ENCODE results near the gene XPO5.

The XPO5 gene

DNA sequence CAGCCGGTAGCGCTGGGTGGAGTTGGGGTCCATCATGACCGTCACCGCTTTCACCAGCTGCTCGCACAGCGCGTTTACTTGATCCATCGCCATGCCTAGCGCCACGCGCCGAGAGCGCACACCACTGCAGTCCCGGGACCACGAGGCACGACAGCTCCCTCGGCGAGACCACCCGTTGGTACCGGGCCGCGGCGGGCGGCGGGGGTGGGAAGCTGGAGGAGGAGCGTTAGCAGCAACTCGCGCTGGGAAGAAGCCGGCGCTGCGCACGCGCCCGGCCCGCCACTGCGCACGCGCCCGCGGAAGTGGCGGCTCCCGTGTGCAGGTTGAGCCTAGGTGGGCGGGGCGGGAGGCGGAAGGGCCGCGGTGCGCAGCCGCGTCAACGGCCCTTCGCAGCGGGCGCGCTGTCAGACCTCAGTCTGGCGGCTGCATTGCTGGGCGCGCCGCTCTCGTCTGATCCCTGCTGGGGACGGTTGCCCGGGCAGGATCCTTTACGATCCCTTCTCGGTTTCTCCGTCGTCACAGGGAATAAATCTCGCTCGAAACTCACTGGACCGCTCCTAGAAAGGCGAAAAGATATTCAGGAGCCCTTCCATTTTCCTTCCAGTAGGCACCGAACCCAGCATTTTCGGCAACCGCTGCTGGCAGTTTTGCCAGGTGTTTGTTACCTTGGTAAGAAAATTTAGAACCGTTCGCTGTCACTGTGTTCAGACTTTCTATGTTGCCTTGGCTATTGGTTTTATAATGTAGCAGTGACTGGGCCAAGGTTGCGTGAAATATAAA, at the start of gene XPO5, which contains the start of gene POLH:
Gene XPO5 (minus strand): TSS at position 267 of the 780 bp plus-strand sequence. CDS start 174 bp downstream, at position 93.
Gene POLH (plus strand): TSS at position 414 of the 780 bp plus-strand sequence. CDS start 6,135 bp downstream, outside the sequence.
- H3K4me1 ChIP-seq (ENCODE audit: insufficient read depth, insufficient read length), result no peaks in the 10 kb centered on the region
- H3K36me3 ChIP-seq (ENCODE audit: insufficient read depth, insufficient read length, low read length), result peaks cover 31% of the 10 kb centered on the region
- TF ChIP-seq YY1 (IDR thresholded peaks at IDR 0.05; ENCODE audit: insufficient read depth, insufficient read length), result no peak
- no peak for TF ChIP-seq SUZ12 (IDR thresholded peaks at IDR 0.05; ENCODE audit: extremely low read depth, insufficient read depth, insufficient read length)
- no peak for TF ChIP-seq ZNF274 (IDR thresholded peaks at IDR 0.05; ENCODE audit: low read depth, low read length)
- no peaks in the 10 kb centered on the region for H3K27me3 ChIP-seq (ENCODE audit: insufficient read depth, insufficient read length)
- DNase-seq (ENCODE audit: low read depth, low spot score), result peak; percentile 77
- peak within 1 kb of the TSS; percentile 95 for H3K4me3 ChIP-seq (ENCODE audit: insufficient read length, low read depth)
- peak within 1 kb of the TSS; percentile 98 for H3K9ac ChIP-seq (ENCODE audit: insufficient read length, low read depth)
- H3K9me3 ChIP-seq (ENCODE audit: insufficient read depth, low read length), result no peaks in the 10 kb centered on the region

- peaks cover 70% of the 10 kb centered on the region for H3K36me3 ChIP-seq (ENCODE audit: insufficient read depth, insufficient read length, low read length)
- DNase-seq (ENCODE audit: low read depth, low spot score), result no peak
These were observed 49.7 kb upstream of the XPO5 start for GRCh38 chr6:43625393-43625992.

DNA sequence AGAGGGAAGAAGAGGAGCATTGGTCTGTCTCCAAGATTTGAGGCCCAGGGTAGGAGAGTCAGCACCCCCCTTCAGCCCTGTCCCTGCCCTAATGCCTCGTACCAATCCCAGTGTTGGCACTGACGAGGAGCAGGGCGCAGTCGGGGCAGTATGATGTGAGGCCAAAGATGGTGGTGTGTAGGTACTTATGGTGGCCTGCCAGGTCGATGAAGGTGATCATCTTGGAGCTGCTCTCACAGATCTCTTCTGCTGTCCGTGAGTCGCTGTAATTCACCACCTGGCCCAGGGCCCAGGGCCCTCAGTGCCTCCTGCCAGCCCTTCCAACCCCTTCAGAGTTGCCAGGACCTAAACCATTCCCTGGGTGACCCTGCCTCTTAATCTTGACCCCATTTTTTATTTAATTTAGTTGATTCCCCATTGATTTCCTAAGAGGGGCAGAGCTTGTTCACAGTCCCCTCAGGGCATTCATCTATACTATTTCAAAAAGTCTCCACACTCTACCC, 49.0 kb upstream of the XPO5 start:
- no peak for TF ChIP-seq ZNF274 (IDR thresholded peaks at IDR 0.05; ENCODE audit: low read depth, low read length)
- DNase-seq (ENCODE audit: low read depth, low spot score), result no peak
- Histone ChIP-seq H3K27me3 (ENCODE audit: insufficient read depth, insufficient read length) (no peaks in the 10 kb centered on the region), H3K9ac (ENCODE audit: insufficient read length, low read depth) (no peak overlapping the region), H3K36me3 (ENCODE audit: insufficient read depth, insufficient read length, low read length) (peaks cover 77% of the 10 kb centered on the region), H3K4me1 (ENCODE audit: insufficient read depth, insufficient read length) (no peaks in the 10 kb centered on the region), H3K9me3 (ENCODE audit: insufficient read depth, low read length) (no peaks in the 10 kb centered on the region), H3K4me3 (ENCODE audit: insufficient read length, low read depth) (no peak overlapping the region)

More at GRCh38 chr6:43625393-43625992, 49.7 kb upstream of the XPO5 start:
- no peak overlapping the region for H3K4me3 ChIP-seq (ENCODE audit: insufficient read length, low read depth)
- no peak for TF ChIP-seq ZNF274 (IDR thresholded peaks at IDR 0.05; ENCODE audit: low read depth, low read length)
- TF ChIP-seq SUZ12 (IDR thresholded peaks at IDR 0.05; ENCODE audit: extremely low read depth, insufficient read depth, insufficient read length), result no peak
- no peak for TF ChIP-seq YY1 (IDR thresholded peaks at IDR 0.05; ENCODE audit: insufficient read depth, insufficient read length)
- H3K9me3 ChIP-seq (ENCODE audit: insufficient read depth, low read length), result no peaks in the 10 kb centered on the region
- H3K4me1 ChIP-seq (ENCODE audit: insufficient read depth, insufficient read length), result no peaks in the 10 kb centered on the region
- H3K9ac ChIP-seq (ENCODE audit: insufficient read length, low read depth), result no peak overlapping the region
- no peaks in the 10 kb centered on the region for H3K27me3 ChIP-seq (ENCODE audit: insufficient read depth, insufficient read length)

DNA sequence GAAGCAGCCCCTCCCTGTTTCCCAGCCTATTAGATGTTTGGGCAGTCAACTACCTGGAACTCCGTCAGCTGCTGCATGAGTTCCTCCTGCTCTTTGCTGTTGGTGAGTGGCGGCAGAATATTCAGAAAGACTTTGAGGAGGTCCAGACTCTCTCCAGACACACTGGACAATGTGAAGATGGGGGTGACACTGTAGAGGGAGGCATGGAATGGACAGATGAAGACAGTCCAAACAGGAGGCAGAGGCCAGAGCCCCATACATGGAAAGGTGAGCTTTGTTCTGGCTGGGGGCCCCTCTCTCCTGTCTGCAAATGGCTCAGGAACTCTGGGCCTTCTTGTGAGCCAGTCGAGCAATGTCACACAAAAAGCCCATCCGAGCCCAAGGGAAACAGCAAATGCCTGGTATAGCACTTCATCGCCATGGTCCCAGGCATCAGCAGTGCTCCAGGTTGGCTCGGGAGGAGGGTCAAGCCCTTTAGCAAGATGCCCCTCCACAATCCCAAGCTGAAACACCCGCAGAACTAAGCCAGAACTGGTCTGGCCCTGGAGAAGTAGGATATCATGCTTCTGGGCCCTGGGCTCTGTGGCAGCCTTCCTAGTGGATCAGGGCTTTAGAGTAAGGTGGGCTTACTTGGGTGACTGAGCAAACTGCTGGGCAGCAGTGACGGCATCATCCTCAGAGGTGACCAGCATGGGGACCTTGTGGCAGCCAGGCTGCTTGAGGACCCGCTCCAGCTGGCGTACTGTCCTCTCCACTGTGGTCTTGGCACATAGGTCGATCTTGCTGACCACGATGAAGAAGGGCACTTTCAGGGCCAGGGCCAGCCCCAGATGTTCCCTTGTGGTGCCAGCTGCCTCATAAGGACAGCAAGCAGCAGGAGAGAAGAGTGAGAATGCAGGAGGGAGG, 48.3 kb upstream of the XPO5 start:
- Histone ChIP-seq H3K4me1 (ENCODE audit: insufficient read depth, insufficient read length) (no peaks in the 10 kb centered on the region), H3K9ac (ENCODE audit: insufficient read length, low read depth) (no peak overlapping the region)

GRCh38 chr6:43622541-43622940, 46.7 kb upstream of the XPO5 start:
- peaks cover 77% of the 10 kb centered on the region for H3K36me3 ChIP-seq (ENCODE audit: insufficient read depth, insufficient read length, low read length)
- no peak overlapping the region for H3K4me3 ChIP-seq (ENCODE audit: insufficient read length, low read depth)
- no peak overlapping the region for H3K9ac ChIP-seq (ENCODE audit: insufficient read length, low read depth)
- no peaks in the 10 kb centered on the region for H3K4me1 ChIP-seq (ENCODE audit: insufficient read depth, insufficient read length)
- H3K27me3 ChIP-seq (ENCODE audit: insufficient read depth, insufficient read length), result no peaks in the 10 kb centered on the region
- no peak for DNase-seq (ENCODE audit: low read depth, low spot score)
- no peak for TF ChIP-seq ZNF274 (IDR thresholded peaks at IDR 0.05; ENCODE audit: low read depth, low read length)
- TF ChIP-seq SUZ12 (IDR thresholded peaks at IDR 0.05; ENCODE audit: extremely low read depth, insufficient read depth, insufficient read length), result no peak
- TF ChIP-seq YY1 (IDR thresholded peaks at IDR 0.05; ENCODE audit: insufficient read depth, insufficient read length), result no peak
- H3K9me3 ChIP-seq (ENCODE audit: insufficient read depth, low read length), result no peaks in the 10 kb centered on the region

More for the DNA sequence above, 48.3 kb upstream of the XPO5 start:
- no peaks in the 10 kb centered on the region for H3K27me3 ChIP-seq (ENCODE audit: insufficient read depth, insufficient read length)
- H3K9me3 ChIP-seq (ENCODE audit: insufficient read depth, low read length), result no peaks in the 10 kb centered on the region
- no peak overlapping the region for H3K4me3 ChIP-seq (ENCODE audit: insufficient read length, low read depth)
- peaks cover 78% of the 10 kb centered on the region for H3K36me3 ChIP-seq (ENCODE audit: insufficient read depth, insufficient read length, low read length)
- DNase-seq (ENCODE audit: low read depth, low spot score), result no peak
- TF ChIP-seq YY1 (IDR thresholded peaks at IDR 0.05; ENCODE audit: insufficient read depth, insufficient read length), result no peak
- no peak for TF ChIP-seq SUZ12 (IDR thresholded peaks at IDR 0.05; ENCODE audit: extremely low read depth, insufficient read depth, insufficient read length)
- no peak for TF ChIP-seq ZNF274 (IDR thresholded peaks at IDR 0.05; ENCODE audit: low read depth, low read length)

DNA sequence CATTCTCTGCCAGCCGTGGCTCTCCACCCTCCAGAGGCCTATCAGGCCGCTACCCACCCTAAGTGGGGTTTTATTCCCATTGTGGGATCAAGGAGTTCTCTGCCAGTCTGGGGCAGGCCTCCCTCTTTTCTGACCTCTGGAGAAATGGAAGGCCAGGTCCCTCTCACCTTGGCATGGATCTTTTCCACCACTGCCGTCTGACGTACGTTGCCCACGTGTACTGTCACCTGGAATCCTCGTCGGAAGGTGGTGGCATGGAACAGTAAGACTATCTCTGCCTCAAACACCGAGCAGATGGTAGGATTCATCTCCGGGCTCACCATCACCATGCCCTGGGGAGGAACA, 46.0 kb upstream of the XPO5 start:
- peaks cover 69% of the 10 kb centered on the region for H3K36me3 ChIP-seq (ENCODE audit: insufficient read depth, insufficient read length, low read length)
- H3K9ac ChIP-seq (ENCODE audit: insufficient read length, low read depth), result no peak overlapping the region
- no peaks in the 10 kb centered on the region for H3K27me3 ChIP-seq (ENCODE audit: insufficient read depth, insufficient read length)
- no peaks in the 10 kb centered on the region for H3K9me3 ChIP-seq (ENCODE audit: insufficient read depth, low read length)
- H3K4me3 ChIP-seq (ENCODE audit: insufficient read length, low read depth), result no peak overlapping the region
- H3K4me1 ChIP-seq (ENCODE audit: insufficient read depth, insufficient read length), result no peaks in the 10 kb centered on the region
- TF ChIP-seq SUZ12 (IDR thresholded peaks at IDR 0.05; ENCODE audit: extremely low read depth, insufficient read depth, insufficient read length) (no peak), YY1 (IDR thresholded peaks at IDR 0.05; ENCODE audit: insufficient read depth, insufficient read length) (no peak), ZNF274 (IDR thresholded peaks at IDR 0.05; ENCODE audit: low read depth, low read length) (no peak)
- DNase-seq (ENCODE audit: low read depth, low spot score), result no peak
